SU-DHL-6 (cell line): ENCODE data around the gene TMED10.

Source experiments
- H2AFZ ChIP-seq: fragments of 200-600 bp; sonication (generic); 2 replicates; pipeline ENCODE4 v1.6.1; 2014; ENCODE audit warnings: low read depth, mild to moderate bottlenecking, moderate library complexity, mixed read lengths, antibody characterized with exemption, low read length; ENCODE audit not compliant: severe bottlenecking
- H3F3A ChIP-seq: fragments of 200-600 bp; shearing (Covaris generic); 2 replicates; pipeline ENCODE4 v1.6.0; 2016; ENCODE audit warnings: antibody characterized with exemption, mild to moderate bottlenecking; ENCODE audit not compliant: insufficient read depth
- H3K27ac ChIP-seq: fragments of 200-600 bp; sonication (generic); 2 replicates; pipeline ENCODE4 v1.5.1; 2016; ENCODE audit warnings: low read depth, mild to moderate bottlenecking, low read length, moderate library complexity, mixed read lengths
- H3K27me3 ChIP-seq: fragments of 200-600 bp; sonication (generic), shearing (Covaris generic); 2 replicates; pipeline ENCODE4 v1.6.0; 2014; ENCODE audit warnings: mild to moderate bottlenecking, low read length
- H3K36me3 ChIP-seq: fragments of 200-600 bp; sonication (generic); 2 replicates; pipeline ENCODE4 v1.6.1; 2014; ENCODE audit warnings: mild to moderate bottlenecking, low read length, mixed read lengths
- H3K4me2 ChIP-seq: fragments of 300-600, 200-600 bp; shearing (Covaris generic), sonication (generic); 2 replicates; pipeline ENCODE4 v1.6.0; 2014; ENCODE audit warnings: low read length, low read depth, mild to moderate bottlenecking; ENCODE audit not compliant: poor library complexity, severe bottlenecking
- H3K4me3 ChIP-seq: fragments of 200-600 bp; sonication (generic); 2 replicates; pipeline ENCODE4 v1.5.1; 2014; ENCODE audit warnings: antibody characterized with exemption, low read length, mild to moderate bottlenecking, mixed read lengths; ENCODE audit not compliant: insufficient read depth, poor library complexity, severe bottlenecking
- H3K79me2 ChIP-seq: fragments of 200-600 bp; sonication (generic); 2 replicates; pipeline ENCODE4 v1.6.1; 2014; ENCODE audit warnings: mild to moderate bottlenecking, low read length, moderate library complexity; ENCODE audit not compliant: insufficient read depth
- H3K9ac ChIP-seq: fragments of 200-600 bp; sonication (generic); 2 replicates; pipeline ENCODE4 v1.7.0; 2014; ENCODE audit warnings: mild to moderate bottlenecking, low read length
- H3K9me2 ChIP-seq: fragments of 200-600 bp; sonication (generic); replicated peaks from 2 replicates; pipeline ENCODE4 v1.6.1; 2014; ENCODE audit warnings: low read length; ENCODE audit not compliant: insufficient read depth
- H3K9me3 ChIP-seq: fragments of 200-600 bp; sonication (generic); 2 replicates; pipeline ENCODE4 v1.6.1; 2014; ENCODE audit warnings: low read length, mixed read lengths; ENCODE audit not compliant: insufficient read depth
- H4K20me1 ChIP-seq: fragments of 200-600 bp; sonication (generic); 2 replicates; pipeline ENCODE4 v1.6.1; 2014; ENCODE audit warnings: low read depth, mild to moderate bottlenecking, antibody characterized with exemption, low read length, moderate library complexity, mixed read lengths
- CTCF ChIP-seq: fragments of 200-600 bp; sonication (generic); IDR thresholded peaks from one replicate; pipeline ENCODE4 v1.5.1; 2017; ENCODE audit warnings: antibody characterized with exemption, mild to moderate bottlenecking, low read length, moderate library complexity; ENCODE audit not compliant: insufficient read depth, poor library complexity, severe bottlenecking
- EZH2phosphoT487 ChIP-seq: fragments of 200-600 bp; sonication (generic), shearing (Covaris generic); conservative IDR thresholded peaks from 2 replicates; pipeline ENCODE4 v1.6.1; 2018; ENCODE audit warnings: mild to moderate bottlenecking, antibody characterized with exemption, low read length, moderate library complexity, mixed read lengths

The TMED10 gene

GRCh38 chr14:75101491-75101890, 74.9 kb downstream of the TMED10 start:
- H3K79me2 ChIP-seq: no peaks in the 10 kb centered on the region

GRCh38 chr14:75098682-75099081, 77.7 kb downstream of the TMED10 start:
- Histone ChIP-seq H3K79me2 (no peaks in the 10 kb centered on the region), H4K20me1 (no peaks in the 10 kb centered on the region), H2AFZ (no peak overlapping the region), H3K9me3 (no peaks in the 10 kb centered on the region), H3K27ac (no peak overlapping the region), H3K4me3 (no peak overlapping the region), H3K9ac (no peak overlapping the region), H3K36me3 (peaks cover 15% of the 10 kb centered on the region), H3K9me2 (no peaks in the 10 kb centered on the region), H3K27me3 (no peaks in the 10 kb centered on the region), H3K4me2 (no peak overlapping the region), H3F3A (no peaks in the 10 kb centered on the region)
- no peak for TF ChIP-seq CTCF
- TF ChIP-seq EZH2phosphoT487: no peak

More at GRCh38 chr14:75101491-75101890, 74.9 kb downstream of the TMED10 start:
- no peaks in the 10 kb centered on the region for H3K27me3 ChIP-seq
- H3K9ac ChIP-seq: no peak overlapping the region
- no peaks in the 10 kb centered on the region for H3K9me2 ChIP-seq
- H3K4me3 ChIP-seq: no peak overlapping the region
- no peaks in the 10 kb centered on the region for H3F3A ChIP-seq
- no peak for TF ChIP-seq CTCF
- TF ChIP-seq EZH2phosphoT487: no peak
- peaks cover 15% of the 10 kb centered on the region for H3K36me3 ChIP-seq
- H3K27ac ChIP-seq: no peak overlapping the region
- no peaks in the 10 kb centered on the region for H3K9me3 ChIP-seq
- no peaks in the 10 kb centered on the region for H4K20me1 ChIP-seq
- no peak overlapping the region for H2AFZ ChIP-seq
- H3K4me2 ChIP-seq: no peak overlapping the region

- no peak for TF ChIP-seq EZH2phosphoT487
- TF ChIP-seq CTCF: no peak
- Histone ChIP-seq H2AFZ (no peak overlapping the region), H4K20me1 (no peaks in the 10 kb centered on the region), H3K4me3 (no peak overlapping the region), H3K27me3 (no peaks in the 10 kb centered on the region), H3K9ac (no peak overlapping the region), H3K9me2 (no peaks in the 10 kb centered on the region), H3K79me2 (no peaks in the 10 kb centered on the region), H3K4me2 (no peak overlapping the region), H3K9me3 (no peaks in the 10 kb centered on the region), H3K36me3 (peaks cover 14% of the 10 kb centered on the region), H3F3A (no peaks in the 10 kb centered on the region), H3K27ac (no peak overlapping the region)
Measured at GRCh38 chr14:75098212-75098611, 78.2 kb downstream of the TMED10 start.

- Histone ChIP-seq H4K20me1 (no peaks in the 10 kb centered on the region), H2AFZ (no peak overlapping the region), H3K36me3 (peaks cover 18% of the 10 kb centered on the region), H3K79me2 (no peaks in the 10 kb centered on the region), H3F3A (no peaks in the 10 kb centered on the region), H3K9ac (no peak overlapping the region), H3K27me3 (no peaks in the 10 kb centered on the region), H3K4me2 (no peak overlapping the region), H3K4me3 (no peak overlapping the region), H3K27ac (no peak overlapping the region), H3K9me3 (no peaks in the 10 kb centered on the region), H3K9me2 (no peaks in the 10 kb centered on the region)
- TF ChIP-seq EZH2phosphoT487 (no peak), CTCF (no peak)
Measured at GRCh38 chr14:75096959-75097358, 79.5 kb downstream of the TMED10 start.
